GM18870 (cell line): Measurements from ENCODE around the gene ADSL.

Source experiments
- ATAC-seq: cut with Tn5 transposase; IDR thresholded peaks from one replicate; pipeline ENCODE4 v1.9.1; 2021; ENCODE audit warnings: moderate library complexity; ENCODE audit not compliant: unreplicated experiment

The ADSL gene

DNA sequence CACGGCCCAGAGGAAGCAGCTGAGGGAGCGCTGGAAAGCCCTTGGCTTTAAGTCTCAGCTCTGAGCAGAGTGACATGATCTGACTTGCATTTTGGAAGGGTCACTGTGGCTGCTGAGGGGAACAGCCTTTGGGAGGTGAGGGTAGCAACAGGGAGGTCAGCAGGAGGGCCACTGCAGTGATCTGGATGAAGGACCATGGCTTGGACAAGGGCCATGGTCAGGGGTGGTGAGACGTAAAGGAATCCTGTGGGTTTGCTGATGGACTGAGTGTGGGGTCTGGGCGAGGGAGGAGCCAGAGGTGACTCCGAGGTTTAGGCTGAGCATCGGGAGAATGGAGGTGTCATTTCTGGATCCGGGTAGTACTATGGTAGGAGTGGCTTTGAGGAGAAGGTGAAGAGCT lies 57.4 kb downstream of the ADSL start:
- ATAC-seq = no peak

DNA sequence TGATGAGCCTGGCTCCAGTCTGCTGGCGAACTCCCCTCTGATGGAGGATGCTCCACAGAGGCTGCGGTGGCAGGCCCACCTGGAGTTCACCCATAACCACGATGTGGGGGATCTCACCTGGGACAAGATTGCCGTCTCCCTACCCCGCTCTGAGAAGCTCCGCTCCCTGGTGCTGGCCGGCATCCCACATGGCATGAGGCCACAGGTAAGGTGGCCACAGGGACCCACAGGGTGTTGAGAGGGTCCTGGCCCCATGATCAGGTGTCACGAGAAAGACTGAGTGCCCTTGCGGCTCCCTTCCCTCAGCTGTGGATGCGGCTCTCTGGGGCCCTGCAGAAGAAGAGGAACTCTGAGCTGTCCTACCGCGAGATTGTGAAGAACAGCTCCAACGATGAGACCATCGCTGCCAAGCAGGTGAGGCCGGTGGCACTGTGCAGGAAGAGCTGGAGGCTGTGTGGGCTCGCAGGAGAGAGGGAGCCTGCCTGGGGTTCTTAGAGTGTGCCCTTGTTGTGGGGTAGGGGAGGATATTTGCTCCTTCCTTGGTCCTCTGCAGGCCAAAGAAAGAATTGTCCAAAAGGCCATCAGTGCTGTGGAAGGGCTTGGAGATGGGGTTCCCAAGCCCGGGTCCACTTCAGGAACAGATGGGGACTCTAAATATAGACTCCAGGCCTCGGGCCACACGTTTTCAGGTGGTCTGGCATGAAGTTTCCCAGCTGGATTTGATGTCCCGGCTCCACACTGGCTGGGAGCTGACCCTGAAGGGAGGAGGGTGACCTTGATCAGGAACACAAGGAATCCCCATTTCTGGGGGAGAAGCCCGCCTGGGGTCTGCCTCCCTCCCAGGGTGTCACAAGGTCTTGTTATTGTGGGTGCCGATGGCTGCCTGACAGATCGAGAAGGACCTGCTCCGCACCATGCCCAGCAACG lies 58.2 kb downstream of the ADSL start:
- ATAC-seq = no peak

DNA sequence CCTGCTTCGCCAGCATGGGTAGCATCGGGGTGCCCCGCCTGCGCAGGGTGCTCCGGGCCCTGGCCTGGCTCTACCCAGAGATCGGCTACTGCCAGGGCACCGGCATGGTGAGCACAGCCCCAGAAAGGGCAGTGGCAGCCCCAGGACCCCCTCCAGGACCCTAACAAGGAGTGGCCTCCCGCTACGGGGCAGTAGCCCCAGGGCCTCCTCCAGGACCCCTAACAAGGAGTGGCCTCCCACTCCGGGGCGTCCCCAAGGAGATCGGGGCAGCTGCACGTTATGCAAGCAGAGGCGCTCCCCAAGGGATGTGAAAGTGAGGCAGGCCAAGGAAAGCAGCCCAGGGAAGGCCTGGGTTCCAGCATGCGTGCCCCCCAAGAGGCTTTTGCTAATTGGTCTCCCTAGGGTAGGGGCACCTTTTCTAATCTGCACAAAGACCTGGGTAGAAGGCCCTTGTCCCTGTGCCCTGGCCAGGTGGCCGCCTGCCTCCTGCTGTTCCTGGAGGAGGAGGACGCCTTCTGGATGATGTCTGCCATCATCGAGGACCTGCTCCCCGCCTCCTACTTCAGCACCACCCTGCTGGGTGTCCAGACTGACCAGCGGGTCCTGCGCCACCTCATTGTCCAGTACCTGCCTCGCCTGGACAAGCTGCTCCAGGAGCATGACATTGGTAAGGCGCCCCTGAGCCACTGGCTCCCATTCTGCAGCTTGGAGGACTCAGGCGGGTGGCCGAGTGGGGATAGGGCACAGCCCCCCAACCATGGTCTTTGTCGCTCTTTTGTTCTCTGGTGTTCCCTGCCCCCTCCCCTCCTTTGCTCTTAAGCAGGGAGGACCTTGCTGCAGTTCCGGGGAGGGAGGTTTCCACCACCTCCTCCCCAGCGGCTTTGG lies 59.1 kb downstream of the ADSL start:
- ATAC-seq = no peak

DNA sequence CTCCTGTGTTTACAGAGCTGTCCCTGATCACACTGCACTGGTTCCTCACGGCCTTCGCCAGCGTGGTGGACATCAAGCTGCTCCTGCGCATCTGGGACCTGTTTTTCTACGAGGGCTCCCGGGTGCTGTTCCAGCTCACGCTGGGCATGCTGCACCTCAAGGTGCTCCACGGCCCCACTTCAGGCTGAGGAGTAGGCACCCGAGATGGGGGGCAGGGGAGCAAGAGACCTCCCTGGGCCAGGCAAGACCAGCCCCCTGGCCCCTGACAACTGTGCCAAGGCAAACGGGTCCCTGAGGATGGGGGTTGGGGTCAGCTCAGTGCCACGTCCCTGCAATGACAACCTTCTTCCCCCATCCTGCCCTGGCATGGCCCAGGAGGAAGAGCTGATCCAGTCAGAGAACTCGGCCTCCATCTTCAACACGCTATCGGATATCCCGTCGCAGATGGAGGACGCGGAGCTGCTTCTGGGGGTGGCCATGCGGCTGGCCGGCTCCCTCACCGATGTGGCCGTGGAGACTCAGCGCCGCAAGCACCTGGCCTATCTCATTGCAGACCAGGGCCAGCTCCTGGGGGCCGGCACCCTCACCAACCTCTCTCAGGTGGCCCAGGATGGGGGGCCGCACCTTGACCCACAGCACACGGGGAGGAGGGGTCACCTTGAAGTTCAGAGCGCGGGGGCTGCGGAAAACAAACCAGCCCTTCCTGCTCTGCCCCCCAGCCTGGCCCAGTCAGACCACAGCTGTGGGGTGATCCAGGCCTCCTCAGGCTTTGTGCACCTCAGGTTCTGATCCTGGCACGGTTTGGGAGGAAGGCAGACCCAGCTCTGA lies 60.0 kb downstream of the ADSL start:
- no peak for ATAC-seq

DNA sequence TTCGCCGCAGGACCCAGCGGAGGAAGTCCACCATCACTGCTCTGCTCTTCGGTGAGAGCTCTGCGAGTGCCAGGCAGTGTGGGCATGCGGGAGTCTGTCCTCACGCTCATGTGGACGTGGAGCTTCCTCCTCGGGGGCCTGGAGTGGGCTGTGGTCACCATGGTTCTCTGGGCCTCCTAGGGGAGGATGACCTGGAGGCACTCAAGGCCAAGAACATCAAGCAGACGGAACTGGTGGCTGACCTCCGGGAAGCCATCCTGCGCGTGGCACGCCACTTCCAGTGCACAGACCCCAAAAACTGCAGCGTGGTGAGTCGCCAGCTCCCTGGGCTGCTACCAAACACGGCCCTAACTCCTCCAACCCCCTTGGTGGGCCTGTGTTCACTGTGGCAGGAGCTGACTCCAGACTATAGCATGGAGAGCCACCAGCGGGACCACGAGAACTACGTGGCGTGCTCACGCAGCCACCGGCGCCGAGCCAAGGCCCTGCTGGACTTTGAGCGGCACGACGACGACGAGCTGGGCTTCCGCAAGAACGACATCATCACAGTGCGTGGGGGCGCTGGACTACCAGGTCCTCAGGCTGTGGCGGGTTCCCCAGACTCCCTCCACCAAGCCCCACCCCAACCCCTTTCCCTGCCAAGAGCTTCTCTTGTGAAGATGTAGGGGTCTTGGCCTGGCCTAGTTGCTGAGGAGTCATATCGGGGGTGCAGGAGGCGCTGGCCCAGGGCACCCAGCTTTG lies 60.9 kb downstream of the ADSL start:
- no peak for ATAC-seq

DNA sequence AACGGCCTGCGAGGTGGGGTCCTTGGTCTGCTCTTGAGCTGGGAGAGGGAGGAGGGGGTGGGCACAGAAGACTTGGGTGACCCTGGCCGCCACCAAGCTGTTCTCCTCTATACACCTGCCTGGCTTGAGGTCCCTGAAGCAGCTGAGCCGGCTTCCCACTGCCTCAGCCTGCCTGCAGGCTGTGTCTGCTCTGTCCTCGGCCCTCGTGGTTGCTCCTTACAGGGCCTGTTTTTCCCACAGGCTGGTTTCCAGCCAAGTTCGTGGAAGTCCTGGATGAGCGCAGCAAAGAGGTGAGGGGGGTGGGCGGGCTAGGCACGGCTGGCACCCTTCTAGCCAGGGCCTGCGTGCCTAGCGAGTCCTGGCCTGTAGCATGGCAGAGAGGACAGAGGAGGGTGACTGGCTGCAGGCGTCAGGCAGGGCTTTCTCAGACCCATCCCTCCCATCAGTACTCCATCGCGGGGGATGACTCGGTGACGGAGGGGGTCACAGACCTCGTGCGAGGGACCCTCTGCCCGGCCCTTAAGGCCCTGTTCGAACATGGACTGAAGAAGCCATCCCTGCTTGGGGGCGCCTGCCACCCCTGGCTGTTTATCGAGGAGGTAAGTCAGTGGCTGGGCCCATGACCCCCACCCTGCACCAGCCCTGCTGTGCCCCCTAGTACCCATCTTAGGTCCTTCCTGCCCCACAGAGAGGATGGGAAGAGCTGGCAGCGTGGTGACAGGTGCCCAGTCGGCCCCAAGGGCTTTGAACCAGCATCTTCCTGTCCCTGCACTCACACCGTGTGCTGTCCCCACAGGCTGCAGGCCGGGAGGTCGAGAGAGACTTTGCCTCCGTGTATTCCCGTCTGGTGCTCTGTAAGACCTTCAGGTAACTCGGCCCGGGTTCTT lies 61.8 kb downstream of the ADSL start:
- ATAC-seq = no peak

DNA sequence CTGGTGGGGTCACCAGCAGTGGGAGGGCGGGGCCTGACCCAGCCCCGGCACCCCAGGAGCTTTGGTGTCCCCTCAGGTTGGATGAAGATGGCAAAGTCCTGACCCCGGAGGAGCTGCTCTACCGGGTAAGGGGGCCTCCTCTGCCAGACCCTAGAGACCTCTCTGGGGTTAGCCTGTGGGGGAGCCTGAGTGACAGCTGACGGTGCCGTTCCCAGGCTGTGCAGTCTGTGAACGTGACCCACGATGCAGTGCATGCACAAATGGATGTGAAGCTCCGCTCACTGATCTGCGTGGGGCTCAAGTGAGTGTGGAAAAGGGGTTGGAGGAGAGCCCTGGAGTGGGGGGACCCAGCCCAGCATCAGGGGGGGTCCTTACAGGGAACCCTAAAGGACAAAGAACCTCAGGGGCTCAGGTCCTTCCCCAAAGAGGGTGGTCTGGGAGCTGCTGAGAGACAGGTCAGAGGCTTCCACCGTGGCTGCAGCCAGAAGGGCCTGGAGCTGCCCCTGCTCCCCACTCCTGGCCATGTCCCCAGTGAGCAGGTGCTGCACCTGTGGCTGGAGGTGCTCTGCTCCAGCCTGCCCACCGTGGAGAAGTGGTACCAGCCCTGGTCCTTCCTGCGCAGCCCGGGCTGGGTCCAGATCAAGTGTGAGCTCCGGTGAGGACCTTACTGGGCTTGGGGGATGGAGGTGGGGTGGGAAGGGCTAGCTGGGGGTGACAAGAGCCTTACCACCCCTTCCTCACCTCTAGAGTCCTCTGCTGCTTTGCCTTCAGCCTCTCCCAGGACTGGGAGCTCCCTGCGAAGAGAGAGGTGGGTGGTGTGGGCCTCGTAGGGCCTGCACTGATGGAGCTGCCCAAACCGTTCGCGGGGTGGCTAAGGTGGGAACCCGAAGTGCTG lies 62.7 kb downstream of the ADSL start:
- ATAC-seq = no peak

DNA sequence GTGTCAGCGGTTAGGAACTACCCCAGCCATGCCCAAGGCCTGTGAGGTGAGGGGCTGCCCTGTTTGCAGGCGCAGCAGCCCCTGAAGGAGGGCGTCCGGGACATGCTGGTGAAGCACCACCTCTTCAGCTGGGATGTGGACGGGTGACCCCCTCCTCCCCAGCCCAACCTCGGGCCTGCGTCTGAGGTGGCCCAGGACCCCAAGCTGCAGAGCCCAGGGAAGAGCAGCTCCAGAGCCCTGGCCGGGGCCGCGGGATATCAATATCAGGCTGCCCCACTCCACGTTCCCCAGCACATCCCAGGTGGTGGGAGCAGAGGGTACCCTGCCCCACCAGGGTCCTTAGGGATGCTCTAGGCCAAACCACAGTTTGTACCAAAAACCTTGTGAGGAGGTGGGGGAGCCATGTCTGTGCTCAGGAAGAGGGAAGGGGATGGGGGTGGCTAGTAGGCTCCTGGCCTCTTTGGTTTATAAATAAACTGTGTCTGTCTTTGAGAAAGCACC lies 63.4 kb downstream of the ADSL start:
- ATAC-seq = no peak

DNA sequence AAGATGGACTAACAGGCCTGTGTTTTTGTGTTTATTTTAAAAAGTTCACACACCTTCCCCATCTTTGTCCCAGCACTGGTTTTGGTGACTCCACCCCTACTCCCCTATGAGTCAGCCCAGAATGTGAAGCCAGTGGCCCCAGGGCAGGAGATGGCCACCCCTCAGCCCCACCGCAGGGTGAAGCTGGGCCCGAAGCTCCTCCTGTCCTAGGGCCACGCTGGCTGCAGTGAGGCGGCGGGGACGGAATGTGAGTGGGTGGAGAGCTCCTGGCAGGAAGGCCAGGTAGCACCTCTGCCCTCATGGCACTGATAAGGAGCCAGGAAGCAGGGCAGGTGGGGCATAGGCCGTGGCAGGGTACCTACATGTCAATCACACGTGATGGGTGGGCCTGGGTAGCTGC lies 64.0 kb downstream of the ADSL start:
- no peak for ATAC-seq

DNA sequence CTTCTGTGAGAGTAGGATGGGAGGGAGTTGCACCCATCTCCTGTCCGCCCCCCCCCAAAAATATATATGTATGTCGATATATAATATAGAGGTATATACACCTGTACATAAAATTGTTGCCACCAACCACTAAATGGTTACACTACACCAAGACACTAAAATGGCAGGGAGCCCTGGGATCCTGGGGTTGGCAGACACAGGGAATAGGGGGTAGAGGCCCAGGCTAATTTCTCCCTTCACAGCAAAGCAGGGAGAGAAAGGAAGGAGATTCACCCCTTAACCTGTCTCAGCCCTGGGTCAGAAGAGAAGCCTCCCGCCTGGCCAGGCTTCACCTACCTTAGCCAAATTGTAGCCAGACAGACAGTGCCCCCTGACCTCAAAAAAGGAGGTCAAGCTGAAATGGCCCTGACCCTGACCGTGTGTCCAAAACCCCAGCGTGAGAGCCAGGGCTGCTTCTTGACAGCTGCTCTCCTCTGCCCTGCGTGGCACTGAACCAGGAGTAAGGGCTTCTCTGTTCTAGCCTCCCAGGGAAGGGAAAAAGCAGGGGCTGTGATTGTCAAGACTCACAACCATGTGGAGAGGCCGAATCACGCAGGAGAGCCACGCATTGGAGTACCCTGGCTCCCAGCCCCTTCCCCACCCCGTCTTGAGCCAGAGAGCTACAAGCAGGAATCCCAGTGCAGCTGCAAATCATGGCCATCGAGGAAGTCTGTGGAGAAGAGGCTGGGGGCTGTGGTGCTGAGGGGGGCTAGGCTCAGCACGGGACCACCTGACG lies 64.6 kb downstream of the ADSL start:
- ATAC-seq = no peak

DNA sequence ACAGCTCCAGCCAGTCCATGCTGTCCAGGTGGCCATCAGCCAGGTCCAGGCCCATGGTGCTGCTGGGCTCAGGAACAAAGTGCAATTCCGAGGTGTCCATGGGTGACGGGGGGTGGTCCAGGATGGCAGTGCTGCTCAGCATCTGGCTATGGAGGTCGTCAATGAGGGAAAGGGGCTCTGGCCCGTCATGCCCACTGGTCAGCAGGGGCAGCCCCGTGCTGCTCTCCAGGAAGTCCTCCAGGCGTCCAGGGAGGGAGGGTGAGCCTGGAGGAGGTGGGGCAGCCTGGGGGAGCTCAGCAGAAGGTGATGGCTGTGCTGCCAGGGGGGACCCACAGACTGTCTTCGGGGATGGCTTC lies 65.2 kb downstream of the ADSL start:
- ATAC-seq = no peak

DNA sequence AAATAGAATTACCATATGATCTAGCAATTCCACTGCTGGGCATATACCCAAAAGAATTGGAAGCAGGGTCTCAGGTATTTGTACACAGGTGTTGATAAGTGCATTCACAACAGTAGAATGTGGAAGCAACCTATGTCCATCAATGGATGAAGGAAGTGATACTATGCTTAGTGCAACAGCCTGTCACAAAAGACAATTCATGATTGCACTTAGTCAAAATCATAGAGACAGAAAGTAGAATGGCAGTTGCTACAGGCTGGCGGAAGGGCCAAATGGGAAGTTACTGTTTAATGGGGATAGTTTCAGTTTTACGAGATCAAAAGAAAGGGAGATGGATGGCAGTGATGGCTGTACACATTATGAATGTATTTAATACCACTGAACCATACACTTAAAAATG lies 66.1 kb downstream of the ADSL start:
- ATAC-seq = peak; percentile 59

DNA sequence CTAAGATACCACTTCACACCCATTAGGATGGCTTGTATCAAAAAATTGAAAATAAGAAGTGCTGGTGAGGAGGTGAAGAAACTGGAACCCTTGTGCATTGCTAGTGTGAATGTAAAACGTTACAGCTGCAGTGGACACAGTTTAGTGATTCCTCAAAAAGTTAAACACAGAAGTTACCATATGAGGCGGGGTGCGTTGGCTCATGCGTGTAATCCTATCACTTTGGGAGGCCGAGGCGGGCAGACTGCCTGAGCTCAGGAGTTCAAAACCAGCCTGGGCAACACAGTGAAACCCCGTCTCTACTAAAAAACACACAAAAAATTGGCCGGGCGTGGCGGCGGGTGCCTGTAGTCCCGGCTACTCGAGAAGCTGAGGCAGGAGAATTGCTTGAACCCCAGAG lies 67.6 kb downstream of the ADSL start:
- ATAC-seq = no peak

DNA sequence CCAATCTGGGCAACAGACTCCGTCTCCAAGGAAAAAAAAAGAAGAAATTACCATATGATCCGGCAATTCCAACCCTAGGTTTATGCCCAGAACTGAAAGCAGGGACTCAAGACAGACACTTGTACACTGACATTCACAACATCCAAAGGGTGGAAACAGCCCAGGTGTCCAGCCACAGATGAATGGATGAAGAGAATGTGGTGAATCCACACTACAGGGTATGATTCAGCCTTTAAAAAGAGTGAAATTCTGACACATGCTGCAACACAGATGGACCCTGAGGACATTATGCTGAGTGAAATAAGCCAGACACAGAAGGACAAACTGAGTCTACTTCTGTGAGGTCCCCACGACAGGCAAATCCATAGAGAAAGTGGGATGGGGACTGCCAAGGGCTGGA lies 68.0 kb downstream of the ADSL start:
- ATAC-seq = no peak

DNA sequence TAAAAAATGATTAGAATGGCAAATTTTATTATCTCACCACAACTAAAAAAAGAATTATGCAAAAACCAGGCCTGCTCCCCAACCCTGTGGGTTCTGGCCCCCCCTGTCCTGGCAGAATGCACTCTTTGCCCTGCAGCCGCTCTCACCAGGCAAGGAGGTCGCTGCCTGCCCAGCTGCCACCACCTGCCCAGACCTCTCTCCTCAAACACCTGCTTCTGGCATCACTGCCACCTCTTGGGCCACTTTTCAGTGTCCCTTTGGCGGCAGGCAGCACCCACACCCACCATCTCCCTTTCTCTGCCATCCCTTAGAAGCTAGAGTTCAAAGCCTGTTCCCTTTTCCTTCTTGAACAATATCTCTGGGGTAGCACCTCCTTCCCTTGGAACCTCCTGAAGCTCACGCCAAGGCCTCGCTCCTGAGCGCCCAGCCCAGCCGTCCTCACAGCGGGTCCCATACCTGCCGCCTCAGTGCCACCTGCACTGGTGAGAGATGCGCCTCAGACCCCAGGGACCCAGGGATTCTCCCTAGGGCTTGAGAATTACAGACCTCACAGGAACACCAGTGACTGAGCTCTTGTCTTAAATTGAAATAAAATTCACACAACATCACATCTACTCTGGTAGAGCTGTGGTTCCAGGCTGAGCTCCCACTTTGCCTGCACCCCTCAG lies 68.7 kb downstream of the ADSL start:
- ATAC-seq = no peak

DNA sequence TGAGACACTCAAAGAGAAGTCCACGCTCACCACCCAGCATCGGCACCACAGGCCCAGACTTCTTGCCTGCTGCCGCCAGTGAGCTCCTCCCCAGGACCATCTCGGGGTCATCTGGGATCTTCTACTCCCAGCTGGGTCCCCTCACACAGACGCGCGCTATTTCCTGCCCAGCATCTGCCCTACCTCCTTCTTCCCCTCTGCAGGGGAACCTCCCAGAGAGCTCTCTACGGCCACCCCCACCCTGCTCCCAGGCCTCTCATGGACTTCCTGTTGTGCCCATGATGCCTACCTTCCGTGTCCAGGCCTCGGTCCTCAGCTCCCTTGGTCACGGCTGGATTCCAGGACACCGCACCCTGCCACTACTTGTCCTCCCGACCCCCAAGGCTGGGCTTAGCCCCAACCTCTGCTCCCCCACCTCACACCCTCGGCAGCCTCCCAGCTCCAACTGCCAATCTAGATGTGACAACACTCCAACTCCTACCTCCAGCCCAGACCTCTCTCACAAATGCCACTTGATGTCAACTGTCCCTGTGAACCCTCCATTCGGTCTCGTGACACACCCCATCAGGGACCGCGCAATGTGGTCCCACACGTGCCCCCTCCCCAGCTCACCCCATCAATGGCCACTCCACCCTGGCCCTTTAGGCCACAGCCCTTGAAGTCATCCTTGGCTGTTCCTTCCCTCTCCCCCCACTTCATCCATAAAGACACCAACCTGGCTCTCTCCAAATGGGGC lies 69.4 kb downstream of the ADSL start:
- no peak for ATAC-seq

DNA sequence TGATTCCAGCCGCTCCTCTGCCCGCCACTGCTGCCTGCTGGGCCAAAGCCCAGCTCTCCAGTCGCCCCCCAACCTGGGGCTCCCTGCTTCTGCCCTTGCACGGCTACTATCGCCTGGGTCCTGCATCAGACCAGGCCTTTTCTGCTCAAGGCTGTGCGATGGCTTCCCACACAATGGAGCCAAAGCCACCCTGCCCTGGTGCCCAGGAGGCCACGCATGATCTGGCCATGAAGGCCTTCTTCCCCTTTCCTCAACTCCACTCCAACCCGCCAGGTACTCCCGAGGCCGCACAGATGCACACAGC lies 69.9 kb downstream of the ADSL start:
- ATAC-seq = no peak
